ENCODE results near the gene UBE2E3. TPM values are rescaled to one million over a fixed set of nuclear protein-coding genes. Genes with fewer than 3 reads are reported as not detected.
"Not testable (repeated sequence)": the region's sequence is repeated elsewhere in the genome, so short reads cannot be mapped to it uniquely, and the experiment has no call there.

The UBE2E3 gene
- total RNA-seq, 1 donor from 2014 or later = 33.8 TPM

DNA sequence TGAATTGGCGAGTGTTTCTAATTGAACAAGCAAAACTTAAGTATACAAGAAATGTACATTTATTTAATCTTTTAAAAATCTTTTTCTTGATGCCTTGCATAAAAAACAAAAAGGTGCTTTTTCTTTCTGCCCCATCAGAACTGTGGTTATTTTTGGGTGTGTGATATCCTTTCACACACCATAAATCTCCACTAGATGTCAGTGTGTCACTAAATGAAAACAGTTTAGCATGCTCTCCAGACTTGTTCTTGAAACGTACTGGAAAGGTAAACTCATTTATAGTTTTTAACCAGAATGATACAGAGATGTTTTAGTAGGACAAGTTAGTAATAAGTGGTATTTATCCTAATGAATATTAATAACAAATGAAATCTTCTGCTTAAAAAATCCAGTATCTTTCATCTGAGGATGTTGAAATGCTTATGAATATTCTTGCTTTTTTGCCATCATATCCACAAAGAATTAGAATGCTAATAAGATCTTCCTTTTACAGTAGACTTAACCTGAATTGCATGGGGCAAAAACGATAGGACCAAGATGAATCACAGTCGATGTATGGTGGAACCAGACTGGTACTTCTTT lies 96.8 kb downstream of the UBE2E3 start:
- ATAC-seq (peak; percentile 76), DNase-seq (no peak)
- no peaks in the 10 kb centered on the region for H3K27me3 ChIP-seq
- H3K4me3 ChIP-seq = no peak overlapping the region
- no peaks in the 10 kb centered on the region for H3K4me1 ChIP-seq
- H3K9me3 ChIP-seq = no peaks in the 10 kb centered on the region
- no peaks in the 10 kb centered on the region for H3K36me3 ChIP-seq
- intact Hi-C loops (cut with DNase I) = no loop called here
- H3K27ac ChIP-seq = no peak overlapping the region
- TF ChIP-seq, protein P1, sequence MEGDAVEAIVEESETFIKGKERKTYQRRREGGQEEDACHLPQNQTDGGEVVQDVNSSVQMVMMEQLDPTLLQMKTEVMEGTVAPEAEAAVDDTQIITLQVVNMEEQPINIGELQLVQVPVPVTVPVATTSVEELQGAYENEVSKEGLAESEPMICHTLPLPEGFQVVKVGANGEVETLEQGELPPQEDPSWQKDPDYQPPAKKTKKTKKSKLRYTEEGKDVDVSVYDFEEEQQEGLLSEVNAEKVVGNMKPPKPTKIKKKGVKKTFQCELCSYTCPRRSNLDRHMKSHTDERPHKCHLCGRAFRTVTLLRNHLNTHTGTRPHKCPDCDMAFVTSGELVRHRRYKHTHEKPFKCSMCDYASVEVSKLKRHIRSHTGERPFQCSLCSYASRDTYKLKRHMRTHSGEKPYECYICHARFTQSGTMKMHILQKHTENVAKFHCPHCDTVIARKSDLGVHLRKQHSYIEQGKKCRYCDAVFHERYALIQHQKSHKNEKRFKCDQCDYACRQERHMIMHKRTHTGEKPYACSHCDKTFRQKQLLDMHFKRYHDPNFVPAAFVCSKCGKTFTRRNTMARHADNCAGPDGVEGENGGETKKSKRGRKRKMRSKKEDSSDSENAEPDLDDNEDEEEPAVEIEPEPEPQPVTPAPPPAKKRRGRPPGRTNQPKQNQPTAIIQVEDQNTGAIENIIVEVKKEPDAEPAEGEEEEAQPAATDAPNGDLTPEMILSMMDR (IDR thresholded peaks at IDR 0.05) = peak; percentile 73

DNA sequence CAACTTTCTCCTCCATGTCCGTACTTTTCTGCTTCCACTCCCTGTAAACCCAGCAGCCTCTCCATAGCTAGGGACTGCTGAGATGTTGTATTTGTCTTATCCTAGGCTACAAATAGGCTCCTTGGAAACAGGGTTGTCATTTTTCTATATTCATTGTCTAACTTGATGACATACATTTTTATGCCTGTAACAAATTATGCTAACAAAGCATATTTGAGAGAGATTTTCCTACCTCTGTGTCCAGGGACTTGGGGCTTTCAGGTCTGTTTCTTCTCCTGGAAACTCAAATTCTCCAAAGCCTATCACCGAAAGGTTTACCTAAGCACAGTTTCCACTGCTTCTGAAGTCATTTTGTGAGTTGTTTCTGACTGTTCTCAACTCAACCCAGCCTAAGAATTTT lies 102.7 kb downstream of the UBE2E3 start:
- intact Hi-C loops (cut with DNase I) = no loop called here
- Histone ChIP-seq H3K4me1 (no peaks in the 10 kb centered on the region), H3K27me3 (no peaks in the 10 kb centered on the region), H3K27ac (no peak overlapping the region), H3K36me3 (no peaks in the 10 kb centered on the region), H3K9me3 (no peaks in the 10 kb centered on the region), H3K4me3 (no peak overlapping the region)
- ATAC-seq (no peak), DNase-seq (no peak)
- TF ChIP-seq, protein P1 (IDR thresholded peaks at IDR 0.05) = no peak

DNA sequence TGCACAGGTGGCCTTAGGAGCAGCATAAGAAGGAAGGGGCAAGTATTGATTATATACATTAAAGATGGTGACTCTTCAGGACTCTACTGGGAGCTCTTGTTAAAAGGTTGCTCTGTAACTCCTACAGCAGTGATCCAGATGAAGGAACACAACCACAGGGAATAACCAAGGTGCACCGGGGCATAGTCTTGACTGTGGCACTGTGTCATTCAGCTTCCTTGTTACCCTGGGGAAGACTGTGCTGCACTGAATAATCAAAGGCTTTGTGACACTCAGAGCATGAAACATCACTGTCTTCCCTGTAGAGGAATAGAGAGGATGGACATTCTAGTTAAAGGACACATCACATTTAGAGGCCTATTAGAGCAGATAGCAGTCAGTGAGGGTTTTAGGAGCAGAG lies 105.3 kb downstream of the UBE2E3 start:
- H3K27me3 ChIP-seq = no peaks in the 10 kb centered on the region
- intact Hi-C loops (cut with DNase I) = no loop called here
- no peak overlapping the region for H3K27ac ChIP-seq
- TF ChIP-seq, protein P1 (IDR thresholded peaks at IDR 0.05) = no peak
- H3K9me3 ChIP-seq = no peaks in the 10 kb centered on the region
- no peaks in the 10 kb centered on the region for H3K4me1 ChIP-seq
- DNase-seq (no peak), ATAC-seq (no peak)
- no peaks in the 10 kb centered on the region for H3K36me3 ChIP-seq
- no peak overlapping the region for H3K4me3 ChIP-seq

DNA sequence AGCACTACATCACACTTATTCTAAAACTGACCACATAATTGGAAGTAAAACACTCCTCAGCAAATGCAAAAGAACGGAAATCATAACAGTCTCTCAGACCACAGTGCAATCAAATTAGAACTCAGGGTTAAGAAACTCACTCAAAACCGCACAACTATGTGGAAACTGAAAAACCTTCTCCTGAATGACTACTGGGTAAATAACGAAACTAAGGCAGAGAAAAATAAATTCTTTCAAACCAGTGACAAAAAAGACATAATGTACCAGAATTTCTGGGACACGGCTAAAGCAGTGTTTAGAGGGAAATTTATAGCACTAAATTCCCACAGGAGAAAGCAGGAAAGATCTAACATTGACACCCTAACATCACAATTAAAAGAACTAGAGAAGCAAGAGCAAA lies 111.5 kb downstream of the UBE2E3 start:
- ATAC-seq; H3K36me3 ChIP-seq; H3K27ac ChIP-seq; DNase-seq; intact Hi-C loops (cut with DNase I); H3K4me1 ChIP-seq; H3K27me3 ChIP-seq; H3K9me3 ChIP-seq; H3K4me3 ChIP-seq: not testable (repeated sequence)

DNA sequence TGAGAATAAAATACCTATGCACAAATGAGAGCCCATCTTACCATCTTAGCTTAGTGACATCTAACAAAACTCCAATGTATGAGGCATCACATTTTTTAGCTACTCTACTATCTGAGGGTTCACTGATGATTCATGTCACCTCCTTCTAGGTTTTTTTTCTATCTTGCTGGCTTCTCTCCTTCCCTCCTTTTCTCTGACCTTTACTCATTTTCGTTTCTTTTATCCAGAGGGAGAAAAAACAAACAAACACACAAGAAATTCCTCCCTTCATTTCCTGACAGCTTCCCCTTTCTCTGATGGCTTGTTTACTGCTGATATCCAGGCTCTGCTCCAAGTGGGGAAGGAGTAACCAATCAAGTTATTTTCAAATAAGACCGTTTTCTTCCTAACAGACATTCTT lies 115.1 kb downstream of the UBE2E3 start:
- Histone ChIP-seq H3K4me1 (no peaks in the 10 kb centered on the region), H3K4me3 (no peak overlapping the region), H3K9me3 (peaks cover 4% of the 10 kb centered on the region), H3K27me3 (no peaks in the 10 kb centered on the region), H3K36me3 (no peaks in the 10 kb centered on the region), H3K27ac (no peak overlapping the region)
- no peak for ATAC-seq
- TF ChIP-seq, protein P1 (IDR thresholded peaks at IDR 0.05) = no peak
- no peak for DNase-seq
- intact Hi-C loops (cut with DNase I) = no loop called here

DNA sequence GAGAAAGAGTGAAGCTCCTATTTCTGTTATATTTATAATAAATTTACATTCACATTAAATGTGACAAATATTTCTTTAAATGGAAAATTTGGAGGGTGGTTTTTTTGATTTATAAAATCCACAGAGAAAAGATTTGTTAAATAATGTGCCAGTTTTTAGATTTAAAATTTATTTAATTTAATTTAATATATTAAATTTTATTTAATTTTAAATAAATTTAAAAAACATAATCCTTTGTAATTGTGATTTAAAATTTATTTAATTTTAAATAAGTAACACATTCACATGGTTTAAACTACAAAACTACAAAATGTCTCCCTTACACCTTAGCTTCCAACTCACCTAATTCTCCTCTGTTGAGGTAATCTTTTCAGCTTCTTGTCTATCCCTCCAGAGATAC lies 123.3 kb downstream of the UBE2E3 start:
- H3K27me3 ChIP-seq = no peaks in the 10 kb centered on the region
- intact Hi-C loops (cut with DNase I) = loop anchor here (10.0 kb wide), 1 partner anchor 361 kb away; no protein-coding TSS in a partner anchor
- H3K4me3 ChIP-seq = no peak overlapping the region
- peaks cover 5% of the 10 kb centered on the region for H3K4me1 ChIP-seq
- no peaks in the 10 kb centered on the region for H3K36me3 ChIP-seq
- ATAC-seq = no peak
- no peak overlapping the region for H3K27ac ChIP-seq
- TF ChIP-seq, protein P1 (IDR thresholded peaks at IDR 0.05) = no peak
- no peak for DNase-seq
- H3K9me3 ChIP-seq = no peaks in the 10 kb centered on the region
